Mammary epithelial cell (primary cell): Measurements from ENCODE around the gene NR2C2AP.

Experiments used
- EZH2 ChIP-seq: IDR thresholded peaks from 2 replicates; pipeline ENCODE4 v1.6.1; 2012; ENCODE audit warnings: low read length, inconsistent platforms, borderline replicate concordance
- TF ChIP-seq, protein P1 (sequence below), 2 donors: IDR thresholded peaks in 1 of 2; conservative IDR thresholded peaks in 1 of 2; 2 replicates each; pipeline ENCODE4 v1.5.1; 2011 to 2012; ENCODE audit warnings: inconsistent platforms in 2 of 2, low read length in 2 of 2, mild to moderate bottlenecking in 2 of 2, control low read depth in 1 of 2, low read depth in 1 of 2; ENCODE audit not compliant: insufficient read depth in 1 of 2; ENCODE audit errors: extremely low read depth in 1 of 2

DNA sequence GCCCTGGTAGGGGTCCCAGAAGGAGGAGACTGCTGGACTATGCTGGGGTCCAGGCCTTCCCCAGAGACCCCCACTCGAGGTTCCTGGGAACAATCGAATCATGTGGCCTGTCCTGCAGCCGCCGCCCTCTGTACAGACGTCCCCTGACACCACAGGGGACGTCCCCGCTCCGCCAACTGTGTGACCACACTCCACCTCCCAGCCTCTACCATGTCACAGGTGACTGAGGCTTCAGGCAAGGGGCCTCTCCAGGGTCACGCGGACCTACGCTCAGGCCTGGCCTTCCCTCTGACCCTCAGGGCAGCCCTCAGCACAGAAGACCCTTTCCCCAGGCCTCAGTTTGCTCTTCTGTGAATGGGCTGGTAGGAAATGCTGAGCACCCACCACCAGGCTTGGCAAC lies 51.8 kb downstream of the NR2C2AP start:
- TF ChIP-seq, protein P1, sequence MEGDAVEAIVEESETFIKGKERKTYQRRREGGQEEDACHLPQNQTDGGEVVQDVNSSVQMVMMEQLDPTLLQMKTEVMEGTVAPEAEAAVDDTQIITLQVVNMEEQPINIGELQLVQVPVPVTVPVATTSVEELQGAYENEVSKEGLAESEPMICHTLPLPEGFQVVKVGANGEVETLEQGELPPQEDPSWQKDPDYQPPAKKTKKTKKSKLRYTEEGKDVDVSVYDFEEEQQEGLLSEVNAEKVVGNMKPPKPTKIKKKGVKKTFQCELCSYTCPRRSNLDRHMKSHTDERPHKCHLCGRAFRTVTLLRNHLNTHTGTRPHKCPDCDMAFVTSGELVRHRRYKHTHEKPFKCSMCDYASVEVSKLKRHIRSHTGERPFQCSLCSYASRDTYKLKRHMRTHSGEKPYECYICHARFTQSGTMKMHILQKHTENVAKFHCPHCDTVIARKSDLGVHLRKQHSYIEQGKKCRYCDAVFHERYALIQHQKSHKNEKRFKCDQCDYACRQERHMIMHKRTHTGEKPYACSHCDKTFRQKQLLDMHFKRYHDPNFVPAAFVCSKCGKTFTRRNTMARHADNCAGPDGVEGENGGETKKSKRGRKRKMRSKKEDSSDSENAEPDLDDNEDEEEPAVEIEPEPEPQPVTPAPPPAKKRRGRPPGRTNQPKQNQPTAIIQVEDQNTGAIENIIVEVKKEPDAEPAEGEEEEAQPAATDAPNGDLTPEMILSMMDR (conservative IDR thresholded peaks at IDR 0.05 in 1 of 2, IDR thresholded peaks at IDR 0.05 in 1 of 2; ENCODE audit: extremely low read depth in 1 of 2, insufficient read depth in 1 of 2, low read depth in 1 of 2, low read length in 2 of 2): no peak
- no peak for TF ChIP-seq EZH2
